ENCODE data around the gene RAB20.

- no peak for TF ChIP-seq CTCF (IDR thresholded peaks at IDR 0.05)
- TF ChIP-seq EZH2 (IDR thresholded peaks at IDR 0.05; ENCODE audit: borderline replicate concordance, insufficient read depth, low read depth, low read length, poor library complexity, severe bottlenecking), result no peak
Measured at GRCh38 chr13:110485604-110486003, 75.9 kb downstream of the RAB20 start.
